Neural cell (in vitro differentiated cells): ENCODE data around the gene PCDHA7.

ENCODE experiments used
- EP300 ChIP-seq: fragments of 450-650 bp; conservative IDR thresholded peaks from 2 replicates; pipeline ENCODE4 v1.6.1; 2014; ENCODE audit warnings: antibody characterized with exemption, mild to moderate bottlenecking, moderate library complexity; ENCODE audit not compliant: poor library complexity, severe bottlenecking
- EZH2 ChIP-seq: fragments of 200-600, 300-800 bp; shearing (Covaris generic), sonication (generic); IDR thresholded peaks from 2 replicates; pipeline ENCODE4 v1.6.1; 2014; ENCODE audit warnings: antibody characterized with exemption, low read length, borderline replicate concordance, mild to moderate bottlenecking; ENCODE audit not compliant: insufficient read depth, poor library complexity, severe bottlenecking
- MXI1 ChIP-seq: fragments of 450-650 bp; conservative IDR thresholded peaks from 2 replicates; pipeline ENCODE4 v1.6.1; 2014; ENCODE audit warnings: antibody characterized with exemption, mild to moderate bottlenecking; ENCODE audit not compliant: poor library complexity, severe bottlenecking
- POLR2AphosphoS5 ChIP-seq: IDR thresholded peaks from 2 replicates; pipeline ENCODE4 v1.6.1; 2012
- RAD21 ChIP-seq: fragments of 450-650 bp; conservative IDR thresholded peaks from 2 replicates; pipeline ENCODE4 v1.6.1; 2014; ENCODE audit warnings: antibody characterized with exemption, mild to moderate bottlenecking, moderate library complexity
- TAF1 ChIP-seq: IDR thresholded peaks from 2 replicates; pipeline ENCODE4 v1.6.1; 2012; ENCODE audit warnings: low read depth
- TF ChIP-seq, protein P1 (sequence below): fragments of 450-650 bp; IDR thresholded peaks from 2 replicates; pipeline ENCODE4 v1.5.1; 2014; ENCODE audit warnings: antibody characterized with exemption, mild to moderate bottlenecking, moderate library complexity; ENCODE audit not compliant: poor library complexity, severe bottlenecking
- TF ChIP-seq, protein P2 (sequence below): IDR thresholded peaks from 2 replicates; pipeline ENCODE4 v1.6.1; 2012; ENCODE audit warnings: borderline replicate concordance

DNA sequence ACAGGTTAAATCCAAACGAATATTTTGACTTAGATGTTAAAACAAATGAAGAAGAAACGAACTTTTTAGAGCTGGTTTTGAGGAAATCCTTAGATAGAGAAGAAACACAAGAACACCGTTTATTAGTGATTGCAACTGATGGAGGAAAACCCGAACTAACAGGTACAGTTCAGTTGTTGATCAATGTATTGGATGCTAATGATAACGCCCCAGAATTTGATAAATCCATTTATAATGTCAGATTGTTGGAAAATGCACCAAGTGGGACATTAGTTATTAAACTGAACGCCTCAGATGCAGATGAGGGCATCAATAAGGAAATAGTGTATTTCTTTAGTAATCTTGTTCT, 11.8 kb upstream of the PCDHA7 start:
- TF ChIP-seq, protein P1, sequence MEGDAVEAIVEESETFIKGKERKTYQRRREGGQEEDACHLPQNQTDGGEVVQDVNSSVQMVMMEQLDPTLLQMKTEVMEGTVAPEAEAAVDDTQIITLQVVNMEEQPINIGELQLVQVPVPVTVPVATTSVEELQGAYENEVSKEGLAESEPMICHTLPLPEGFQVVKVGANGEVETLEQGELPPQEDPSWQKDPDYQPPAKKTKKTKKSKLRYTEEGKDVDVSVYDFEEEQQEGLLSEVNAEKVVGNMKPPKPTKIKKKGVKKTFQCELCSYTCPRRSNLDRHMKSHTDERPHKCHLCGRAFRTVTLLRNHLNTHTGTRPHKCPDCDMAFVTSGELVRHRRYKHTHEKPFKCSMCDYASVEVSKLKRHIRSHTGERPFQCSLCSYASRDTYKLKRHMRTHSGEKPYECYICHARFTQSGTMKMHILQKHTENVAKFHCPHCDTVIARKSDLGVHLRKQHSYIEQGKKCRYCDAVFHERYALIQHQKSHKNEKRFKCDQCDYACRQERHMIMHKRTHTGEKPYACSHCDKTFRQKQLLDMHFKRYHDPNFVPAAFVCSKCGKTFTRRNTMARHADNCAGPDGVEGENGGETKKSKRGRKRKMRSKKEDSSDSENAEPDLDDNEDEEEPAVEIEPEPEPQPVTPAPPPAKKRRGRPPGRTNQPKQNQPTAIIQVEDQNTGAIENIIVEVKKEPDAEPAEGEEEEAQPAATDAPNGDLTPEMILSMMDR: no peak
- TF ChIP-seq RAD21 (no peak), POLR2AphosphoS5 (no peak), TAF1 (no peak), EZH2 (no peak), EP300 (no peak), MXI1 (no peak)
- TF ChIP-seq, protein P2, sequence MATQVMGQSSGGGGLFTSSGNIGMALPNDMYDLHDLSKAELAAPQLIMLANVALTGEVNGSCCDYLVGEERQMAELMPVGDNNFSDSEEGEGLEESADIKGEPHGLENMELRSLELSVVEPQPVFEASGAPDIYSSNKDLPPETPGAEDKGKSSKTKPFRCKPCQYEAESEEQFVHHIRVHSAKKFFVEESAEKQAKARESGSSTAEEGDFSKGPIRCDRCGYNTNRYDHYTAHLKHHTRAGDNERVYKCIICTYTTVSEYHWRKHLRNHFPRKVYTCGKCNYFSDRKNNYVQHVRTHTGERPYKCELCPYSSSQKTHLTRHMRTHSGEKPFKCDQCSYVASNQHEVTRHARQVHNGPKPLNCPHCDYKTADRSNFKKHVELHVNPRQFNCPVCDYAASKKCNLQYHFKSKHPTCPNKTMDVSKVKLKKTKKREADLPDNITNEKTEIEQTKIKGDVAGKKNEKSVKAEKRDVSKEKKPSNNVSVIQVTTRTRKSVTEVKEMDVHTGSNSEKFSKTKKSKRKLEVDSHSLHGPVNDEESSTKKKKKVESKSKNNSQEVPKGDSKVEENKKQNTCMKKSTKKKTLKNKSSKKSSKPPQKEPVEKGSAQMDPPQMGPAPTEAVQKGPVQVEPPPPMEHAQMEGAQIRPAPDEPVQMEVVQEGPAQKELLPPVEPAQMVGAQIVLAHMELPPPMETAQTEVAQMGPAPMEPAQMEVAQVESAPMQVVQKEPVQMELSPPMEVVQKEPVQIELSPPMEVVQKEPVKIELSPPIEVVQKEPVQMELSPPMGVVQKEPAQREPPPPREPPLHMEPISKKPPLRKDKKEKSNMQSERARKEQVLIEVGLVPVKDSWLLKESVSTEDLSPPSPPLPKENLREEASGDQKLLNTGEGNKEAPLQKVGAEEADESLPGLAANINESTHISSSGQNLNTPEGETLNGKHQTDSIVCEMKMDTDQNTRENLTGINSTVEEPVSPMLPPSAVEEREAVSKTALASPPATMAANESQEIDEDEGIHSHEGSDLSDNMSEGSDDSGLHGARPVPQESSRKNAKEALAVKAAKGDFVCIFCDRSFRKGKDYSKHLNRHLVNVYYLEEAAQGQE: no peak
